Colonic mucosa (tissue), 4 donors: ENCODE measurements around the gene DIS3. TPM values are rescaled to one million over a fixed set of nuclear protein-coding genes. Genes with fewer than 3 reads are reported as not detected.
"Not testable (repeated sequence)": the region's sequence is repeated elsewhere in the genome, so short reads cannot be mapped to it uniquely, and the experiment has no call there.

Experiments used
- DNase-seq: peaks from one replicate; pipeline ENCODE4 v3.0.0-alpha.2; 2020
- H3K27ac ChIP-seq: fragments of 200-600 bp; one replicate; pipeline ENCODE4 v1.8.0; 2021
- H3K27me3 ChIP-seq: fragments of 200-600 bp; one replicate; pipeline ENCODE4 v1.8.0; 2021
- H3K36me3 ChIP-seq: fragments of 200-600 bp; one replicate; pipeline ENCODE4 v1.8.0; 2021
- H3K4me1 ChIP-seq: fragments of 200-600 bp; one replicate; pipeline ENCODE4 v1.8.0; 2021; ENCODE audit warnings: mild to moderate bottlenecking
- H3K4me3 ChIP-seq: fragments of 200-600 bp; one replicate; pipeline ENCODE4 v1.8.0; 2021
- H3K9ac ChIP-seq, 2 donors: one replicate each; pipeline ENCODE4 v1.7.0; 2013; ENCODE audit warnings: control low read depth in 2 of 2, low read depth in 2 of 2, low read length in 2 of 2
- H3K9me3 ChIP-seq: fragments of 200-600 bp; one replicate; pipeline ENCODE4 v1.8.0; 2021
- intact Hi-C: fragments of 100-400 bp; cut with DNase I; formaldehyde crosslinking; loops from one replicate; pipeline ENCODE4 v1.14.1; 2022
- total RNA-seq, 2 donors: library from RNA; stranded (reverse); fragmentation: NEBNext Ultra II Directional in 1 of 2; extraction: Animal tissue kit (Norgen Biotek cat#: 25700) in 1 of 2; gene quantifications; one replicate each; pipeline ENCODE4 v1.2.1, GENCODE V29; 2021
- TF ChIP-seq, protein P1 (sequence below): fragments of 200-600 bp; IDR thresholded peaks from one replicate; pipeline ENCODE4 v1.8.0; 2022; ENCODE audit warnings: antibody characterized with exemption, mild to moderate bottlenecking
- donor health status: healthy.
- donor health status: DM: no; HTN: no; CAD: no.
- donor health status: DM: no; HTN: no; CAD: no.

DIS3 gene
- total RNA-seq, 2 donors from 2014 or later = 25.0 to 27.4 TPM

DNA sequence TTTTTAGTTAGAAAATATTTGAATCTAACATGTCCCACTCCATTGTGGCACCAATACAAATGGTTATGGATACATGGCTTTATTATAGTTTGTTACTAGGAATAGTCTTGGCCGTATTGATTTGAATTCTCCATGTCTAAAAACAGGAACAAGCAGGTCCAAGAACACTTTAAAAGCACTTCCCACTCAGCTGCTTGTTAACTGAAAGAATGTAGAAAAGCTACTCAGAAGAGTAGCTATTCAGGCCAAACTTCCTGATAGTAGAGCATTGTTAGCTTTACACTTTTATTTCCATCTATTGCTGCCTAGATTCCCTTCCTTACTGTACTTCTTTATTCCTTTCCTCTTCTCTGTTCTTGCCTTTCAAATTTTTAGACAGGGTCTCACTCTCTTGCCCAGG lies 7.1 kb upstream of the DIS3 start:
- Histone ChIP-seq H3K4me3 (no peak overlapping the region), H3K36me3 (peaks cover 5% of the 10 kb centered on the region), H3K27ac (no peak overlapping the region), H3K4me1 (no peaks in the 10 kb centered on the region), H3K9me3 (no peaks in the 10 kb centered on the region), H3K27me3 (no peaks in the 10 kb centered on the region), H3K9ac (no peak overlapping the region)
- DNase-seq = no peak
- TF ChIP-seq, protein P1, sequence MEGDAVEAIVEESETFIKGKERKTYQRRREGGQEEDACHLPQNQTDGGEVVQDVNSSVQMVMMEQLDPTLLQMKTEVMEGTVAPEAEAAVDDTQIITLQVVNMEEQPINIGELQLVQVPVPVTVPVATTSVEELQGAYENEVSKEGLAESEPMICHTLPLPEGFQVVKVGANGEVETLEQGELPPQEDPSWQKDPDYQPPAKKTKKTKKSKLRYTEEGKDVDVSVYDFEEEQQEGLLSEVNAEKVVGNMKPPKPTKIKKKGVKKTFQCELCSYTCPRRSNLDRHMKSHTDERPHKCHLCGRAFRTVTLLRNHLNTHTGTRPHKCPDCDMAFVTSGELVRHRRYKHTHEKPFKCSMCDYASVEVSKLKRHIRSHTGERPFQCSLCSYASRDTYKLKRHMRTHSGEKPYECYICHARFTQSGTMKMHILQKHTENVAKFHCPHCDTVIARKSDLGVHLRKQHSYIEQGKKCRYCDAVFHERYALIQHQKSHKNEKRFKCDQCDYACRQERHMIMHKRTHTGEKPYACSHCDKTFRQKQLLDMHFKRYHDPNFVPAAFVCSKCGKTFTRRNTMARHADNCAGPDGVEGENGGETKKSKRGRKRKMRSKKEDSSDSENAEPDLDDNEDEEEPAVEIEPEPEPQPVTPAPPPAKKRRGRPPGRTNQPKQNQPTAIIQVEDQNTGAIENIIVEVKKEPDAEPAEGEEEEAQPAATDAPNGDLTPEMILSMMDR = no peak
- intact Hi-C loops = no loop called here

DNA sequence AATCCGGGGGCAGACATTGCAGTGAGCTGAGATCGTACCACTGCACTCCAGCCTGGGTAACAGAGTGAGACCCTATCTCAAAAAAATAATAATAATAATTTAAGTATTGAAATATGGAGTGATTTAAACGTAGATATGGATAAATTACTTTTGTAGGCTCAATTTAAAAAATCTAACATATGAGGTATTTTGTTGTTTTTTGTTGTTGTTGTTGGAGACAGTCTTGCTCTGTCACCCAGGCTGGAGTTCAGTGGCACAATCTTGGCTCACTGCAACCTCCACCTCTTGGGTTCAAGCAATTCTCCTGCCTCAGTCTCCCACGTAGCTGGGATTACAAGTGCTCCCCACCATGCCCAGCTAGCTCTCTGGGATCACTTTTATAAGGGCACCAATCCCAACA lies 3.0 kb upstream of the DIS3 start:
- not testable (repeated sequence) for H3K36me3 ChIP-seq, H3K4me1 ChIP-seq, H3K9me3 ChIP-seq, H3K27me3 ChIP-seq, H3K27ac ChIP-seq, H3K9ac ChIP-seq, H3K4me3 ChIP-seq, DNase-seq
- intact Hi-C loops = loop anchor here (5.0 kb wide), 1 partner anchor 57 kb away; the partner anchor contains the start of genes BORA and MZT1

GRCh38 chr13:72782717-72783116 lies 1.0 kb upstream of the DIS3 start:
- Histone ChIP-seq H3K4me3 (peak overlapping the region; percentile 99), H3K9me3 (no peaks in the 10 kb centered on the region), H3K9ac (peak overlapping the region in 1 of 2 donors; percentile 91), H3K27me3 (no peaks in the 10 kb centered on the region), H3K4me1 (no peaks in the 10 kb centered on the region), H3K27ac (peak overlapping the region; percentile 91), H3K36me3 (no peaks in the 10 kb centered on the region)
- TF ChIP-seq, protein P1 = no peak
- no peak for DNase-seq
- intact Hi-C loops = loop anchor here (5.0 kb wide), 1 partner anchor 55 kb away; the partner anchor contains the start of genes BORA and MZT1

GRCh38 chr13:72774019-72774418 lies 7.7 kb downstream of the DIS3 start:
- Histone ChIP-seq H3K4me3 (no peak overlapping the region), H3K4me1 (no peaks in the 10 kb centered on the region), H3K27ac (no peak overlapping the region), H3K9ac (no peak overlapping the region), H3K9me3 (no peaks in the 10 kb centered on the region), H3K36me3 (peaks cover 16% of the 10 kb centered on the region), H3K27me3 (no peaks in the 10 kb centered on the region)
- no peak for DNase-seq
- intact Hi-C loops = no loop called here
- TF ChIP-seq, protein P1 = no peak

DNA sequence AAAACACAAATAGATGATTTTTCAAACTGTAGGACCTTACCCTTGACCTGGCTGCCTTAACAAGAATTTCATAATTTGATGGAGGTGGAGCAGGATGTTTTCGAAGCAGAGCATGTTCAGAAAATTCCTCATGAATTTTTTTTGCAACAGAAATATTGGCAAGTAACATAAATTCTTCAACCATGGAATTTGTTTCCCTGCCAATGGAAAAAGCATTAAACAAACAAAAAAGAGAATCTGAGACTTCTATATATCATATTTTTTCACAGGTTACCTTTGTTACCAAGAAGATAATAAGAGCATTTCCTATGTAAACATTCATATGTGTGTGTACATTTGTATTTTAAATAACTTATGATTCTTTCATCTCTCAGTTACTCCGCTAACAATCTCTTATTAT lies 18.3 kb downstream of the DIS3 start:
- intact Hi-C loops = no loop called here
- Histone ChIP-seq H3K9me3 (no peaks in the 10 kb centered on the region), H3K4me1 (no peaks in the 10 kb centered on the region), H3K9ac (no peak overlapping the region), H3K27me3 (no peaks in the 10 kb centered on the region), H3K36me3 (peaks cover 28% of the 10 kb centered on the region), H3K4me3 (no peak overlapping the region), H3K27ac (no peak overlapping the region)
- TF ChIP-seq, protein P1 = no peak
- DNase-seq = no peak

- intact Hi-C loops = no loop called here
- Histone ChIP-seq H3K9ac (no peak overlapping the region), H3K27me3 (no peaks in the 10 kb centered on the region), H3K36me3 (peaks cover 19% of the 10 kb centered on the region), H3K27ac (no peak overlapping the region), H3K4me3 (no peak overlapping the region), H3K9me3 (no peaks in the 10 kb centered on the region), H3K4me1 (no peaks in the 10 kb centered on the region)
- no peak for DNase-seq
- TF ChIP-seq, protein P1 = no peak
Observed at GRCh38 chr13:72760189-72760588, 21.5 kb downstream of the DIS3 start.
